Left lung (tissue), 10 donors: Measurements from ENCODE around the gene FANCM. TPM values are rescaled to one million over a fixed set of nuclear protein-coding genes. Genes with fewer than 3 reads are reported as not detected.
"Not testable (repeated sequence)": the region's sequence is repeated elsewhere in the genome, so short reads cannot be mapped to it uniquely, and the experiment has no call there.

Experiments used
- ATAC-seq: fragments of 200-7000 bp; cut with Tn5 transposase; one replicate; pipeline ENCODE4 v1.9.1; 2020; ENCODE audit warnings: moderate library complexity
- DNase-seq, 4 donors: peaks; one replicate each; pipeline ENCODE4 v3.0.0-alpha.2; 2013 to 2020
- H3K27ac ChIP-seq, 2 donors: fragments of 200-600 bp; sonication (generic) in 1 of 2; one replicate each; pipeline versions ENCODE4 v1.5.0 to v1.8.0; 2020 to 2021
- H3K27me3 ChIP-seq, 2 donors: fragments of 200-600 bp; sonication (generic) in 1 of 2; one replicate each; pipeline versions ENCODE4 v1.5.0 to v1.8.0; 2020 to 2021
- H3K36me3 ChIP-seq, 2 donors: fragments of 200-600 bp; sonication (generic) in 1 of 2; one replicate each; pipeline versions ENCODE4 v1.5.0 to v1.8.0; 2020 to 2021
- H3K4me1 ChIP-seq, 2 donors: fragments of 200-600 bp; one replicate each; pipeline ENCODE4 v1.8.0; 2021
- H3K4me3 ChIP-seq, 2 donors: fragments of 200-600 bp; sonication (generic) in 1 of 2; one replicate each; pipeline versions ENCODE4 v1.5.0 to v1.8.0; 2020 to 2021; ENCODE audit warnings: mild to moderate bottlenecking in 1 of 2
- H3K9me3 ChIP-seq, 2 donors: fragments of 200-600 bp; sonication (generic) in 1 of 2; one replicate each; pipeline versions ENCODE4 v1.5.0 to v1.8.0; 2020 to 2021
- intact Hi-C, 2 donors: fragments of 100-400 bp; cut with DNase I; formaldehyde crosslinking; loops; one replicate each; pipeline versions ENCODE4 v1.11.2 to v1.14.2; 2022
- polyA plus RNA-seq, 6 donors: library from polyadenylated mRNA; unstranded; fragments of 120-200 nt; gene quantifications; one replicate each; pipeline ENCODE4 v1.2.1, GENCODE V29; 2013; ENCODE audit not compliant: insufficient read length in 6 of 6
- total RNA-seq, 2 donors: library from RNA; stranded (reverse); fragmentation: NEBNext Ultra II Directional; extraction: Animal tissue kit (Norgen Biotek cat#: 25700); gene quantifications; one replicate each; pipeline ENCODE4 v1.2.1, GENCODE V29; 2021
- TF ChIP-seq, protein P1 (sequence below), 2 donors: fragments of 200-600 bp; sonication (generic) in 1 of 2; IDR thresholded peaks; one replicate each; pipeline versions ENCODE4 v1.5.0 to v1.8.0; 2021; ENCODE audit warnings: antibody characterized with exemption in 2 of 2
- donor health status: DM: no; HTN: yes; CAD: no.
- donor health status: DM: no; HTN: no; CAD: no.

FANCM gene
- total and polyA plus RNA-seq, 8 donors = 6.0 to 19.1 (median 14.5) TPM

DNA sequence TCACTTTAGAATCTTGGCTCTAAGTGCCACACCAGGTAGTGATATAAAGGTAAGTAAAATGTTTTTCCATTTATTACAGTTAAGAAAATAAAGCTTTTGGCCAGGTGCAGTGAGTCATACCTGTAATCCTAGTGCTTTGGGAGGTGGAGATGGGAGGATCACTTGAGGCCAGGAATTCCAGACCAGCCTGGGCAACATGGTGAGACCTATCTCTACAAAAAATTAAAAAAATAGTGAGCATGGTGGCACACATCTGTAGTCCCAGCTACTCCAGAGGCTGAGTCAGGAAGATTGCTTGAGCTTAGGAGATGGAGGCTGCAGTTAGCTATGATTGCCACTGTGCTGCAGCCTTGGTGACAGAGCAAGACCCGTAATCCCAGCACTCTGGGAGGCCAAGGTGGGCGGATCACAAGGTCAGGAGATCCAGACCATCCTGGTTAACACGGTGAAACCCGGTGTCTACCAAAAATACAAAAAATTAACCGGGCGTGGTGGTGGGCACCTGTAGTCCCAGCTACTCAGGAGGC is 5.0 kb downstream of the FANCM start:
- no peaks in the 10 kb centered on the region for H3K36me3 ChIP-seq
- intact Hi-C loops = no loop called here
- TF ChIP-seq, protein P1, sequence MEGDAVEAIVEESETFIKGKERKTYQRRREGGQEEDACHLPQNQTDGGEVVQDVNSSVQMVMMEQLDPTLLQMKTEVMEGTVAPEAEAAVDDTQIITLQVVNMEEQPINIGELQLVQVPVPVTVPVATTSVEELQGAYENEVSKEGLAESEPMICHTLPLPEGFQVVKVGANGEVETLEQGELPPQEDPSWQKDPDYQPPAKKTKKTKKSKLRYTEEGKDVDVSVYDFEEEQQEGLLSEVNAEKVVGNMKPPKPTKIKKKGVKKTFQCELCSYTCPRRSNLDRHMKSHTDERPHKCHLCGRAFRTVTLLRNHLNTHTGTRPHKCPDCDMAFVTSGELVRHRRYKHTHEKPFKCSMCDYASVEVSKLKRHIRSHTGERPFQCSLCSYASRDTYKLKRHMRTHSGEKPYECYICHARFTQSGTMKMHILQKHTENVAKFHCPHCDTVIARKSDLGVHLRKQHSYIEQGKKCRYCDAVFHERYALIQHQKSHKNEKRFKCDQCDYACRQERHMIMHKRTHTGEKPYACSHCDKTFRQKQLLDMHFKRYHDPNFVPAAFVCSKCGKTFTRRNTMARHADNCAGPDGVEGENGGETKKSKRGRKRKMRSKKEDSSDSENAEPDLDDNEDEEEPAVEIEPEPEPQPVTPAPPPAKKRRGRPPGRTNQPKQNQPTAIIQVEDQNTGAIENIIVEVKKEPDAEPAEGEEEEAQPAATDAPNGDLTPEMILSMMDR (IDR thresholded peaks at IDR 0.05) = no peak
- no peak overlapping the region for H3K4me3 ChIP-seq
- H3K4me1 ChIP-seq = peaks cover 10 to 21% of the 10 kb centered on the region in 2 donors
- H3K9me3 ChIP-seq = no peaks in the 10 kb centered on the region
- ATAC-seq = no peak
- no peaks in the 10 kb centered on the region for H3K27me3 ChIP-seq
- DNase-seq = no peak
- no peak overlapping the region for H3K27ac ChIP-seq

DNA sequence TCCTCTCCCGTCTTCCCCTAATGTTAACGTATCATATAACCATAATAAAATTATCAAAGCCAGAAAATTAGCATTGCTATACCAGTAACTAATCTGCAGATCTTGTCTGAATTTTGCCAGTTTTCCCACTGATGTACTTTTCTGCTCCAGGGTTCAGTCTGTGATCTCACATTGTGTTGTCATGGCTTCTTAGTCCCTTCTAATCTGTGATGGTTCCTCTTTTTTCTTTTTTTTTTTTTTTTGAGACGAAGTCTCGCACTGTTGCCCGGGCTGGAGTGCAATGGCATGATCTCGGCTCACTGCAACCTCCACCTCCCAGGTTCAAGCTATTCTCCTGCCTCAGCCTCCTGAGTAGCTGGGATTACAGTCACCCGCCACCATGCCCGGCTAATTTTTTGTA is 6.4 kb downstream of the FANCM start:
- ATAC-seq, H3K36me3 ChIP-seq, intact Hi-C loops, H3K9me3 ChIP-seq, H3K27me3 ChIP-seq, DNase-seq, H3K4me3 ChIP-seq, H3K27ac ChIP-seq: not testable (repeated sequence)
- peaks cover 7 to 10% of the 10 kb centered on the region in 2 donors for H3K4me1 ChIP-seq

DNA sequence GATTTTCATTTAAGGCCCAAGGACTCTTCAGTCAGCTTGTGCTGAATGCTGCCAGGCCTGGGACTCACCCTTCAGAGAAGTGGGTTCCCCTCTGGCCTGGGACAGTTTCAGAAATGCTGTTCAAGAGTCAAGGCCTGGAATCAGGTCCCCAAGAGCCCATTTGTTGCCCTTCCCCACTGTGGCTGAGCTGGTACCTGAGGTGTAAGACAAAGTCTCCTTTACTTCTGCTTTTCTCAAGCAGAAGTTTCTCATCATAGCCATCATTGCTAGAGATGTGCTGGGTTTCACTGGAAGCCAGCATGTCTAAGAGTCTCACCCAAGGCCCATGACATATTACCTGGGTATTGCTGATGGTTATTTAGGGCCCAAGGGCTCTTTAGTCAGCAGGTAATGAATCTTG is 8.9 kb downstream of the FANCM start:
- no peaks in the 10 kb centered on the region for H3K27me3 ChIP-seq
- no peak overlapping the region for H3K4me3 ChIP-seq
- no peak for ATAC-seq
- H3K4me1 ChIP-seq = no peaks in the 10 kb centered on the region
- no peaks in the 10 kb centered on the region for H3K36me3 ChIP-seq
- H3K9me3 ChIP-seq = no peaks in the 10 kb centered on the region
- TF ChIP-seq, protein P1 (IDR thresholded peaks at IDR 0.05) = no peak
- intact Hi-C loops = no loop called here
- DNase-seq = no peak
- H3K27ac ChIP-seq = no peak overlapping the region

DNA sequence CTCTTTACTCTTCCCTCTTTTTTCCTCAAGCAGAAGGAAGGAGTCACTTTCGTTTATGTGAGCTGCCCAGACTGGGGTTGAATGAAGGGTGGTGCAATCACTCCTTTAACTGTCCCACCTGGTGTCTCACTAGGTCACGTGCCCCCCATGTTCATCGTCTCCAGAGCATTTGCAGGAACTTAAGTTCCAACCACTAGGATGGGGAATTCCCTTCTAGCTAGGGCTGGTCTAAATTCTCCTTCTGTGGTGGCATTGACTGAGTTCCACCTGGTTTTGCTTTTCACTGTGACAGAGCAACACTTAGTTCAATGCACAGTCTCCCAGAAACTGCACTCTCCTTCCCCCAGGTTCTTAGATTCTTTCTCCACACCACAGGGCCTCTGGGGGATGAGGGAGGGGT is 9.5 kb downstream of the FANCM start:
- TF ChIP-seq, protein P1 (IDR thresholded peaks at IDR 0.05) = no peak
- Histone ChIP-seq H3K27ac (no peak overlapping the region), H3K36me3 (no peaks in the 10 kb centered on the region), H3K4me1 (no peaks in the 10 kb centered on the region), H3K27me3 (no peaks in the 10 kb centered on the region), H3K9me3 (no peaks in the 10 kb centered on the region), H3K4me3 (no peak overlapping the region)
- ATAC-seq (no peak), DNase-seq (no peak)
- intact Hi-C loops = no loop called here

DNA sequence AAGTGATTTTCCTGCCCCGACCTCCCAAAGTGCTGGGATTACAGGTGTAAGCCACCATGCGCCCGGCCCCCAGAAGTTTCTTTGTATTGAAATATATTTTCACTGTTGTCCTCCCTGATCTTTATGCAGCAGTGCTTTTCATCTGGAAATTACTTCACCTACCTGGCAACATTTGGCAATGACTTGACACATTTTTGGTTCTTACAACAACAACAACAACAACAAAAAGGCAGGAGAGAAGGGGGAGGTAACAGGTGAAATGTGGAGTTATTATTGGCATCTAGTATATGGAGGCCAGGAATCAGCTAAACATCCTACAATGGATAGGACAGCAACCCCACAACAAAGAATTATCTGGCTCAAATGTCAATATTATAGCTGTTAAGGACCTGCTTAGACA is 13.9 kb downstream of the FANCM start:
- TF ChIP-seq, protein P1 (IDR thresholded peaks at IDR 0.05) = no peak
- no peak overlapping the region for H3K27ac ChIP-seq
- H3K4me3 ChIP-seq = no peak overlapping the region
- no peak for DNase-seq
- no peaks in the 10 kb centered on the region for H3K9me3 ChIP-seq
- intact Hi-C loops = no loop called here
- no peaks in the 10 kb centered on the region for H3K4me1 ChIP-seq
- no peak for ATAC-seq
- H3K27me3 ChIP-seq = no peaks in the 10 kb centered on the region
- no peaks in the 10 kb centered on the region for H3K36me3 ChIP-seq

DNA sequence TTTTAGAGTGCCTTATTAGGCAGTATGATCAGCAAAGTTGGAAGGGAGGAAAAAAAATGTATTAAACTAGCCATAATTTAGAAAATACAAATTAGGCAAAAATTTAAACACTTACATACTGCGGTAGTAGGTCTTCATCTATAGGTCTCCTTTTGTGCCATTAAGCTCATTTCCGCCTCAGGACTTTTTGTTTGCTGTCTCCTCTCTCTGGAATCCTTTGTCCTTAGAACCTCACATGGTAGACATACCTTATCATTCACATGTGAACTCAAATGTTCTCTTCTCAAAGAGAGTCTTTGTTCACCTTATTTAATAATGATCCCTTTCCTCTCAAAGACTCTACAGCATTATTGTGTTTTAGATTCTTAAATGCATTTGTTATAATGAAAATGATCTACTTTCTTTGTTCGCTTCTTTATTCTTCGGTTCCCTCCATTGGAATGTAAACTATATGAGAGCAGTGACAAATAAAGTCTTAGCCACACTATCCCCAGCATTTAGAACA is 14.7 kb downstream of the FANCM start:
- no peaks in the 10 kb centered on the region for H3K9me3 ChIP-seq
- H3K4me1 ChIP-seq = no peaks in the 10 kb centered on the region
- ATAC-seq (no peak), DNase-seq (no peak)
- H3K27me3 ChIP-seq = no peaks in the 10 kb centered on the region
- intact Hi-C loops = no loop called here
- H3K36me3 ChIP-seq = no peaks in the 10 kb centered on the region
- H3K4me3 ChIP-seq = no peak overlapping the region
- TF ChIP-seq, protein P1 (IDR thresholded peaks at IDR 0.05) = no peak
- no peak overlapping the region for H3K27ac ChIP-seq
